HK-2 (cell line): Measurements from ENCODE around the gene P2RY14.

Experiments used
- DNase-seq: peaks from one replicate; pipeline ENCODE4 v3.0.0-alpha.2; 2018; ENCODE audit not compliant: unreplicated experiment

P2RY14 gene

DNA sequence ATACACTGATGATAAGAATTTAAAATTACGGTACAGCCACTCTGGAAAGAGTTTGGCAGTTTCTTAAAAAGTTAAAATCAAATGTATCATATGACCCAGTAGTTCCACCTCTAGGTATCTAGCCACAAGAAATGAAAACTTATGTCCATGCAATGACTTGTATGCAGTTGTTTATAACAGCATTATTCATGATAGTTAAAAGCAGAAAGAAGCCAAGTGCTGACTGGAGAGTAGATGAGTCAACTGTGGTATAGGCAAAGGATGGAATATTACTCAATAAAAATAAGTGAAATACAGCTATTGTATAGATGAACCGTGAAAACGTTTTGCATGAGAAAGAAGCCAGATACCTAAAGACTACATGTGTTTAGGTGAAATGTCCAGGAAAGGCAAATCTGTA lies 23.4 kb upstream of the P2RY14 start:
- DNase-seq: no peak

DNA sequence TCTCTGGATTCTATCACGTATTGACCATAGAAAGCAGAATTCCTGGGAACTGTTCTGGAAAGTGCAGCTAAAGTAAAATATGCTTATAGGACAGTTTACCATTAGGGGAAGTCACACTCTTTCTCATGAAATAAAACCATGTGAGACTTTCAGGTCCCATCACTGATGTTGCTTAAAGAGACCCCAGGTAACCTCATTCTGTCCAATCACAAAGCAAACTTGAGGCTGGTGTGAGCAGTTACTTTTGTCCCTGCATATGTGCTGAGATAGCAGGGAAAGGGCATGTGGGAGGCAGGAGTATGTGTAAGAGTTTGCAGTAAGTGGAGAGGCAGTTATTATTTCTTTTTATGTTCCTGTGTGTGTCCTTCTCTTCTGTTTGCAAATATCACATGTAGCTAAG lies 22.2 kb upstream of the P2RY14 start:
- no peak for DNase-seq

DNA sequence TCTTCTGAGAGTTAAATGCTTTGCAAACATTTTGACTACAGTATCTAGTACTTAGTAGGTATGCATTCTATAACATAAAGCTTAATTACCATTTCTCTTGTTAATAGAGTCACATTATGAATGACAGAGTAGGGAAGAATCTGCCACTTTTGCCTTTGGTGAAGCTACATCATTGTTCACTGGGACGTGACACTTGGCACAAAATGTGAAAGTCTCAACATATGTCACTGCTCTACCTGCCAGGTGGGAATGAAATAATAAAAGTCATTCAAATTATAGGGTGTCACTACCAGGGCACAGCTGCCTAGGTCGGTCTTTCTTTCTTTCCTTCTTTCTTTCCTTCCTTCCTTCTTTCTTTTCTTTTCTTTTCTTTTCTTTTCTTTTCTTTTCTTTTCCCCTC lies 20.7 kb upstream of the P2RY14 start:
- no peak for DNase-seq

DNA sequence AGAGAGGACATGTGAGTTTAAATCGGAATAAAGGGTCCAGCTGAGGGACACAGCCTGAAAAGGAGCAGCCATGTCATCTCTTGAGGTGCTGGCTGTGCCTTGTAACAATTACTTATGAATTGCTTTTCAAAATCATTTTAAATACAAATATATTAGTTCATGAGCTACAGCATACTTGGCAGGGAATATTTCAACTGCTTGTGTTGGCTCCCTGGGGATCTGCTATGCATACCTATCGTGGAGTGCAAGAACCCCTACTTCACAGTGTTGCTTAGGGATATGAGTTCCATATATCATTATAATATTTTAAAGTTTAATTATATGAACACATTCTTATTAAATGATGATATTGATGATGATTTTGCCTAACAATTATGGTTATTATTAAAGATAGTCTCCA lies 19.1 kb upstream of the P2RY14 start:
- no peak for DNase-seq

DNA sequence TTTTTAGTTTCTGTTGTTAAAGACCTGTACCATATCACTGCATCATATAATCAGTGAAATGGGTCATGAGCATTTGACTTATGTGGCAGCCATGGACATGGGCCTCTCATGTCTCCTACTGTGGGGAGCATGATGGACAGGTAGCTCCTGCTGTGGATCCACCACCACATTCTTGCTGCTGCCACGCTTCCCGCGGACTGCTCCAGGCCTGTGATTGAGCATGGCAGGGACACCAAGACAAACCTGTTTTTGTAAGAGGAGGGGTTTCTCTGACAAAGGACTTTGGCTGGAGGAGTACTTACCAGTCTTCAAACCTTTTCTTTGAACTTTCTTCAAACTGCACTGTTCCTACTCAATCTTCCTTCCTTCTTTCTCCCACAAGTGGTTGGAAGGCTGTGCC lies 17.9 kb upstream of the P2RY14 start:
- no peak for DNase-seq

DNA sequence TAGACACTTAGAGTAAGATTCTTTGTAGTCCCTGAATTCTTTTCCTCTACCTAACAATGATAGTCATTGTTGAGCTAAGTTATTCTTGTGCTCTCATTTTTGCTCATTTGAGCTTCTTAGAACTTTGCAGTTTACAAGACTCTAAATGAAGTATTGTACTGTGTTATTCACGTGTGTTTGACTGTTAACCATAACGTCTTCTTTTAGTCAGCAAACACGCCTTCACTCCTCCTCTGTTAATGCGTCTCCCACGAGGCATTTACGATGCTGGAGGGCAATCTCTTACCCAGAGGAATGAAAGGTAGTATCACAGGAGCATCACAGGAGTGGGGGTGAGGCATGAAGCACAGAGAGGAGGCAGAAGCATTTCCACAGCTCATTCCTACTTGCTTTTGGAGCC lies 14.8 kb upstream of the P2RY14 start:
- DNase-seq: no peak

DNA sequence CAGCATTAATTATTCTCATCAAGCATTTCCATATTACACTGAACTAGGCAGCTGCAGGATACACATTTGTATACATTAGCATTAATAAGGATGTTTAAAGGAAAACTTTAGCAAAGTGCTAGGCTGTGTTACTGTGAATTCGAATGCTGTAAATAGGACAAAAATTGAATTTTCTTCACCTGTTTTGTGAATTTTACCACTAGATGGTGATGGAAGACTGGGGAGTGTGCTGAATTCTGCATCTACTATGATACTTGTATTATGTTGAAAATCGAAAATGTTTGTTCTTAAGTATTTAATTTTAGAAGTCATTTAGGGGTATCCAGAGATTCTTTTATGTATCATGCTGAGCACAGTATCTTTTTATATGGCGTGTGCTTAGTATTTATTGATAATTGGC lies 12.3 kb upstream of the P2RY14 start:
- DNase-seq: no peak

DNA sequence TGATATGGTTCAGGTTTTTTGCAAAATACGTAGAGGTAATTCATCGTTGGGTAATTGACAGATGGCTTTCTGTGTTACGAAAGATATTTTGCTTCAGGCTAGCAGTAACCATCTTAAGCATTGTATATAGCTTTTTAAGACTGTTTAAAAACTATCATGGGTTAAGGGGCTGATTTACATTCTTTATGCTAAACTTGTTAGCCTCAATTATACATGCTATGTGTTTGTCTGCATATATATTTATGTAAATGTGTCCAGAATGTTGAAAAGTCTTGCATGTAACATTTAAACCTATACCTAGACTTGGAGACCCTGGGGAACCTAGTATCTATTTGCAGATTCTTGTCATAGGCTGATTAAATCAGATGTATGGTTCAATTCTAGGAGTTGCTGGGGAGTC lies 11.1 kb upstream of the P2RY14 start:
- no peak for DNase-seq

GRCh38 chr3:151285940-151286339 lies 7.6 kb upstream of the P2RY14 start:
- DNase-seq: no peak

GRCh38 chr3:151283907-151284461 lies 5.6 kb upstream of the P2RY14 start:
- DNase-seq: no peak

GRCh38 chr3:151283387-151283786 lies 5.0 kb upstream of the P2RY14 start:
- DNase-seq: no peak

DNA sequence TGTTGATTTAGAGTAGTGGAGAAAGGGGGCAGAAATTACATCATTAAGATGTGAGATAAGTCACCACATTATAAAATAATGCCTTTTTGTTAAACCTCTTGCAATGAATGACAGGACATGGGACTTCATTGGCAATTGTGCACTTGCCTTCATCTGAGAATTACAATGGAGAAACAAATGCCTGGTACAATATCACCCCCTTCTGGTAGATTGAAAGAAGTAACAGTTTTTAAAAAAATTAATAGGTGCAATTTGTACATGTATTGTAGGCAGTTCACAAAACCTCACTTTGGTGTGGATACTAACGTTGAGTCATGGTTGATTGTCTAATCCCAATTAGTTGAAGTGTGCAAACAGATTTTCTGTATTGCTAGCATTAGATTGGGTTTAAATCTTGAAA lies 4.6 kb upstream of the P2RY14 start:
- no peak for DNase-seq

DNA sequence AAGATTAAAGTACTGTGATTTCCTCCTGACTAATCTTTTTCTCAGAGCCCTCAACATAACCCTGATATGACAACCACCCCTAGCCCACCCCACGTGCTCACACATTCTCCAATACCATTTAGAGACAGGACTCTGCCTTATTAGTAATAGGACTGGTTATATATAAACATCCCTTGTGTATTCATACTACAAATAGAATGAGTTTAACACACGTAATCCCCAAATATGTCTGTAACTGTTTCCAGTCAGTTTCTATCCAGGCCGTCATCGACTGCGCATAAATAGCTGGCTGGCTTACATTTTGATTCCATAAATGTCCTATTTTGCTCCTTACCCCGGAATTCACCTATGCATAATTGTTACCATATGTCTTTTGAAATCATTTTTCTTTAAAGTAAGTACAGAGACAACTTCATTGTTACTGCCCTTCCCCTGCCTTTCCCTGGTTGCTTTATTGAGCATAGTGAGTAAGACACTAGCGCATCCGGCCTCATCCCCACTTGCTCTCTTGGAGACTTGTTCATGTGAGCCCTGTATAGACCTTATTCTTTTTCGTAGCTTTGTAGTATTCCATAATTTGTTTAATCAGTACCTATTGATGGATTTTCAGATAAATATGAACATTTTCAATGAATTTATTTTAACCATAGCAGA lies 3.5 kb upstream of the P2RY14 start:
- DNase-seq: no peak

DNA sequence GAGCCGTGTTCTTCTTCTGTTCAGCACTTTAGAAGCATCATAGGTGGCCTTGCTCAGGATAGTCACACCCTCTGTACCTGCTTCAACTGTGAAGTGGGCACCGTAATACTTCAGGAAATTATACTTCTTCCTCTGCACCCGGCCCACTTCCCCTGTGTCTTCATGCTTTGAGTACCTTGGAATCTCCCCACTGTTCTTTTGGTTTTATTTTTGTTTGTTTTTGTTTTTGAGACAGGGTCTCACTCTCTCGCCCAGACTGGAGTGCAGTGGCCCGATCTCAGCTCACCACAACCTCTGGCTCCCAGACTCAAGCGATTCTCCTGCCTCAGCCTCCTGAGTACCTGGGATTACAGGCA lies 1.7 kb downstream of the P2RY14 start:
- no peak for DNase-seq

- DNase-seq: no peak
These were observed 2.2 kb downstream of the P2RY14 start for GRCh38 chr3:151276038-151276686.

DNA sequence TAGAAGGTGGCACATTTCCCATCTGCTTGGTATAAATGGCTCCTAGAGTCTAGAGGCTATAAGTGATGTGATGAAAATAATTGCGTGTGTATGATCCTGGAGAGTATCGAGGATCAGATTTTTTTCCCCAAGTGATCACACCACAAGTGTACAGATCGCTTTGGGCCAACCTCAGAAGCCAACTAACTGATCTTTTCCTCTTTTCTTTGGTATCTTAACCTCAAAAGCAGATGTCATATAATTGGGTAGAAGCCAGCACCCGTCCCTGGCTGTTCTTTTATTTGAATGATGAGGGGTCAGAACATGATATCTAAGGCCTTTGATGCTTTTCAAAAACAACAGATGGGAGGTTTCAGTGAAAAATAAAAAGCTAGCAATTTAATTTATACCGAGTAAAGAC lies 3.3 kb downstream of the P2RY14 start:
- DNase-seq: no peak

DNA sequence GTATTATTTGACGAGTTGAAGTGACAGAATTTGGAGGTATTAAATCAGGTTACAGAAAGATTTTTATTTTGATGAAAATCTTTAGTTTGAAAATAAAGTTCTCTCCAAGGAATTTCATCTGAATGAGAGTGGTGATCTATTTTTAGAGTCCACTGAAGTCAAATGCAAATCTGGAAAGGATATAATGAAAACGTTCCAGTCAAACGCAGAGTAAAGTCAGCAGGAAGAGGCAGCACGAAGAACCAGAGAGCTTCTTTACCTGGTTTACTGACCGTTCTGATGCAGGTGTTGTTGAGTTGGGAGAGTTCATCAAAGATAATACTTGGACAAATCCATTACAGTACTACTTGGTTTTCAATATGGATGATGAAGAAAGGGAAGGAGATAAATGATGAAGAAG lies 8.7 kb downstream of the P2RY14 start:
- no peak for DNase-seq

GRCh38 chr3:151268267-151269235 lies 9.8 kb downstream of the P2RY14 start:
- DNase-seq: no peak

GRCh38 chr3:151267066-151267465 lies 11.3 kb downstream of the P2RY14 start:
- no peak for DNase-seq

- no peak for DNase-seq
These were observed 12.5 kb downstream of the P2RY14 start for GRCh38 chr3:151265866-151266265.

GRCh38 chr3:151265166-151265565 lies 13.2 kb downstream of the P2RY14 start:
- no peak for DNase-seq

DNA sequence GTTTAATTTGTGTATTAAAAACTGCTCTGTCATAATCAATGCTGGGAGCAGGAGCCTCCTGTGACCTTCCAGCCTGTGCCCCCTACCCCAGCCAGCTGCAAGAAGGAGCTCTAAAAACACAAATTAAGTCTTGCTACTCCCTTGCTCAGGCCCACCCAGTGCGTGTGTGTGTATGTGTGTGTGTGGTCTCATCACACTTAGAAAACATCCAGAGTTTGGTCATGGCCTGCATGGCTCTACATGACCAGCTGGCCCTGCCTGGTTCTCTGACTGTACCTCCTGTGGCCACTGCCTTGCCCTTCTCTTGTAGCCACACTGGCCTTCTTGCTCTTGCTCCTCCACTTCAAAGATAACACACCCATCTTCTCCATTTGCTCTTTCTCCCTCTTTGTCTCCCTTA lies 13.7 kb downstream of the P2RY14 start:
- no peak for DNase-seq
